Esophagus squamous epithelium (tissue), 4 donors: Measurements from ENCODE around the gene GIGYF2.

Experiments used
- POLR2A ChIP-seq, 4 donors: fragments of 450-650 bp; IDR thresholded peaks; one replicate each; pipeline ENCODE4 v1.6.1; 2017; ENCODE audit warnings: antibody characterized with exemption in 4 of 4, mild to moderate bottlenecking in 4 of 4, moderate library complexity in 3 of 4
- TF ChIP-seq, protein P1 (sequence below), 6 experiments: fragments of 450-650 bp in 4 of 6; fragments of 200-600 bp in 2 of 6; sonication (generic) in 2 of 6; IDR thresholded peaks; one replicate each; pipeline ENCODE4 v1.5.1; 2016 to 2019; ENCODE audit warnings: antibody characterized with exemption in 6 of 6, mild to moderate bottlenecking in 4 of 6, moderate library complexity in 4 of 6

DNA sequence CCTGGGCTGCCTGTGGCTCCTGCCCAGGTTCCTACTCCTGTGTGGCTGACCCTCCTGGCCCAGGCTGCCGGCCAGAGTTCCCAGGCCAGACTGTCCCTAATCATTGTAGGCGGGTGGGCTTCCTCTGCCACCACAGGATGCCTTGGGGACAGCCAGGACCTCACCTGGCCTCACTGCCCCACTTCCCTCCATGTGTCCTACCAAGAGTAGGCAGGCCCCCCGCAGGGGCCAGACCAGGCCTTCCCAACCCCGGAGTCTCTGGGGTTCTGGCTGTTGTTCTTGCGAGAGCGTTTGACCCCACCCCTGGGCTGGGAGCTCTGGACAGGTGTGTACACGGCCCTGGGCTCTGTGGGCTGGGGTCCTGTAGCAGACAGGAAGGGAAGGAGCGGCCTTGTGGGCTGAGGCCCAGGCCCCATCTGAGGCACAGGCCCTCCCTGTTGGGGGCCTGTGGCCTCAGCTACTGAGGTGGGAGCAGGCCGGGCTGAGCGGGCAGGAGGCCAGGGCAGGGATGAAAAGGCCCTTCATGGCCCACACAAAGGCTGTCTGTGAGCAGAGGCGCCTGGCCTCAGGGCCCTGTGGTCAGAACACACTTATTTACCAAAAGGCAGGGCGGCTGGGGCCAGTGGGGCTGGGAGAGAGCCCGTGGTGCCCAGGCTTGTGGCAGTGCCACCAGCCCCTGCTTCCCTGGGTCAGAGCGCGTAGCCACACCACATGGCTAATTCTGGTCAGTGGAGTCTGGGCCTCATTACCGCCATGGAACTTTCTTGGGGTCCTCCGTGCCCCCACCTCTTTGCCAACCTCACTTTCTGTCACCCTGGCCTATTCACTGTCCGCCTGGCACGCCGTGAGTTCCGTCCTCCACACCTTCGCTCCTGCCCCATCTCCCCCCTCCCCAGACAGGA lies 175.0 kb downstream of the GIGYF2 start:
- no peak for TF ChIP-seq POLR2A (IDR thresholded peaks at IDR 0.05)
- TF ChIP-seq, protein P1, sequence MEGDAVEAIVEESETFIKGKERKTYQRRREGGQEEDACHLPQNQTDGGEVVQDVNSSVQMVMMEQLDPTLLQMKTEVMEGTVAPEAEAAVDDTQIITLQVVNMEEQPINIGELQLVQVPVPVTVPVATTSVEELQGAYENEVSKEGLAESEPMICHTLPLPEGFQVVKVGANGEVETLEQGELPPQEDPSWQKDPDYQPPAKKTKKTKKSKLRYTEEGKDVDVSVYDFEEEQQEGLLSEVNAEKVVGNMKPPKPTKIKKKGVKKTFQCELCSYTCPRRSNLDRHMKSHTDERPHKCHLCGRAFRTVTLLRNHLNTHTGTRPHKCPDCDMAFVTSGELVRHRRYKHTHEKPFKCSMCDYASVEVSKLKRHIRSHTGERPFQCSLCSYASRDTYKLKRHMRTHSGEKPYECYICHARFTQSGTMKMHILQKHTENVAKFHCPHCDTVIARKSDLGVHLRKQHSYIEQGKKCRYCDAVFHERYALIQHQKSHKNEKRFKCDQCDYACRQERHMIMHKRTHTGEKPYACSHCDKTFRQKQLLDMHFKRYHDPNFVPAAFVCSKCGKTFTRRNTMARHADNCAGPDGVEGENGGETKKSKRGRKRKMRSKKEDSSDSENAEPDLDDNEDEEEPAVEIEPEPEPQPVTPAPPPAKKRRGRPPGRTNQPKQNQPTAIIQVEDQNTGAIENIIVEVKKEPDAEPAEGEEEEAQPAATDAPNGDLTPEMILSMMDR (IDR thresholded peaks at IDR 0.05) = no peak
